HT-29 (cell line): ENCODE measurements around the gene FAXDC2. TPM values are rescaled to one million over a fixed set of nuclear protein-coding genes. Genes with fewer than 3 reads are reported as not detected.

ENCODE experiments used
- DNase-seq: peaks from one replicate; pipeline ENCODE4 v3.0.0-alpha.2; 2015; ENCODE audit warnings: low spot score
- total RNA-seq: library from RNA; depleted of rRNA; stranded (reverse); fragments of >200 nt; shearing (Covaris generic); gene quantifications from 2 replicates; pipeline ENCODE4 v1.2.3, GENCODE V29; 2014

FAXDC2 gene
- total RNA-seq, 1 experiment from 2014 or later, result 3.5 TPM

- no peak for DNase-seq
These were observed 52.6 kb downstream of the FAXDC2 start for GRCh38 chr5:154797762-154798161.

GRCh38 chr5:154795235-154795596, 55.2 kb downstream of the FAXDC2 start:
- no peak for DNase-seq

GRCh38 chr5:154794525-154795234, 55.7 kb downstream of the FAXDC2 start:
- no peak for DNase-seq

- DNase-seq, result no peak
These were observed 56.5 kb downstream of the FAXDC2 start for GRCh38 chr5:154793599-154794524.

DNA sequence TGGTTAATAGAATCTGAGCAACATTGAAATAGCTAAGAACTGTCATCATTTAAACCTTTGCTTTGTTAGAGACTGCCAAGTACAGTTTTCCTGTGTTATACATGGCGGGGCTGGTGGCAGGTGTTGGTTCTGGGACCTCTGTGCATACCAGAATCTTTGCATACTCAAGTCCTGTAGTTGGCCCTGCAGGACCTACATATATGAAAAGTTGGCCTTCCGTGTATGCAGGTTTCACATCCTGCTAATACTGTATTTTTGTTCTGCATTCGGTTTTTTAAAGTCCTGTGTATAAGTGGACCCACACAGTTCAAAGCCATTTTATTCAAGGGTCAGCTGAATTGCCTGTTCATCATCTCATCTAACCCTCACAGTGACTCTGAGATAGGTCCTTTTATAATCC, 58.9 kb downstream of the FAXDC2 start:
- no peak for DNase-seq

DNA sequence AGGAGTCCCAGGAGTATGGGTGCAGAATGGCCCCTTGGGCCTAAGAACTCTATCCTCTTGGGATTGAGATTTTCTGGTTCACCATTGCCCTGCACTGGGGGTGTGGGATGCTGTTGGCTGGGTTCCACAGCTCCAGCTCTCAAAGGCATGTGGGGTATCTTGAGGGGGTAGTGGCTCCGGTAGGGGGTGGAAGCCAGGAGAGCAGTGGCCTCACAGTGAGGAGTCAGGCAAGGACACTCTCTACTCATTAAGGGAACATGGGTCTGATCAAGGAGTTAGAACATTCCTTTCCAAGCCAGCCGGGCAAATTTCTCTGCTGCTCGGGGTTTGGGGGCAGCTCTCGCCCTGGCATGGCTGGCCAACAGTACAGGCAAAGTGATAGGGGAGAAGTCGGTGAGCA, 62.2 kb downstream of the FAXDC2 start:
- no peak for DNase-seq

GRCh38 chr5:154786414-154786813, 64.0 kb downstream of the FAXDC2 start:
- no peak for DNase-seq

- DNase-seq, result no peak
These were observed 65.5 kb downstream of the FAXDC2 start for GRCh38 chr5:154784856-154785255.

GRCh38 chr5:154783774-154784460, 66.5 kb downstream of the FAXDC2 start:
- no peak for DNase-seq

GRCh38 chr5:154782812-154783592, 67.4 kb downstream of the FAXDC2 start:
- DNase-seq, result no peak

DNA sequence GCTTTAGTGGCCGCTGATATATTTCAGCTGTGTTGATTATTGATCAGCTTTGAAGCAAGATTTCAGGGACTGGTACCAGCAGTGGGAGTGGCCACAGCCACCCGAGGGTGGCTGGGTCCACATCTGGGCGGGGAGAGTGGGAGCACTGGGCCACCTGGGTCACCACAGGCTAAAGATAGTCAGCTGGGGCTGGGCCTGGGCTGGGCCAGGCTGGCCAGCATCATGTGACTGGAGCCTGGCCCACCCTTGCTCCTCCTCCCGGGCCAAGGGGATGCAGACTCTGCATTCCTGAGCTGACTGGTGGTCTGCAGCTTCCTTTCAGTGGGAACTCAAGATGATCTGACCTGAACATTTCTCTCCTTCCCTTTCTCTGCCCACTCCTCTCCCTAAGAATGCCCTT, 68.1 kb downstream of the FAXDC2 start:
- no peak for DNase-seq

DNA sequence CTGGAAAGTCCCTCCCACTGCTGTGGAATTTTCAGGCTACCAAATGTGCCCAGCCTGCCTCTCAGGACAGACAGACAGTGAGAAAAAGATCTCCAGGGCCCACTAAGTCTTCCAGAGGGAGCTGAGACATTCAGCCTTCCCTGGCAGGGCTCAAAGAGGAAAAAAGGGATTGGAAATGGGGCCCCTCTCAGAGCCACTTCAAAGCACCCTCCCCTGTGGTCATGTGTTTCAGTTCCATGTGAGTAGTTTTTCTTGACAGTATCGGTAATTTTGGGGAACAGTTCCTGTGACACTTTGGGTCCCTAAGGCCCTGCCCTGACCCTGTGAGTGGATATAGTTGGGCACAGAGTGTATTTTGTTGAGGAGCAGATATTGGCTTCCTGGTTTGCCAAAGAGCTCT, 70.3 kb downstream of the FAXDC2 start:
- no peak for DNase-seq

- DNase-seq, result no peak
These were observed 71.3 kb downstream of the FAXDC2 start for GRCh38 chr5:154779105-154779504.

- no peak for DNase-seq
These were observed 71.9 kb downstream of the FAXDC2 start for GRCh38 chr5:154778534-154778933.

GRCh38 chr5:154776167-154776566, 74.2 kb downstream of the FAXDC2 start:
- DNase-seq, result no peak

- DNase-seq, result no peak
These were observed 77.1 kb downstream of the FAXDC2 start for GRCh38 chr5:154773326-154773725.

GRCh38 chr5:154771383-154771901, 79.0 kb downstream of the FAXDC2 start:
- no peak for DNase-seq

DNA sequence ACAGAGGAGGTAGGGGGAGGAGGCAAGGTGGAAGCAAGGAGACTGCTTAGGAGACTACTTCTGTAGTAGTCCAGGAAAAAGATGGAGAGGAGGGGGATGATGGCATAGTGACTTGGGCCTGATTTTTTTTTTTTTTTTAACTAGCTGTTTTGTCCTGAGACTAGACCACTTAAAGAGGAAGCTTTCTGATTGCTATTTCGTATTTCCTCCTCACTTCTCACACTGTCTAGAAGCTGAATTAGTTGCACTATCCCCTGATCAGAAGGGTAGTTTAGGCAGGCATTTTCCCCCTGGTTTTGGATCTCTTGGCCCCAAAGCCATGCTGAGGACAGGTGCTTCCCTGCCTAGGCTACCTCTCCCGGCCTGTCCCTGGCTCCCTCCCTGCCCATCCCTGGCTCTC, 80.3 kb downstream of the FAXDC2 start:
- no peak for DNase-seq
